ENCODE results near the gene ADAMTS7.
"Not testable (repeated sequence)": the region's sequence is repeated elsewhere in the genome, so short reads cannot be mapped to it uniquely, and the experiment has no call there.

DNA sequence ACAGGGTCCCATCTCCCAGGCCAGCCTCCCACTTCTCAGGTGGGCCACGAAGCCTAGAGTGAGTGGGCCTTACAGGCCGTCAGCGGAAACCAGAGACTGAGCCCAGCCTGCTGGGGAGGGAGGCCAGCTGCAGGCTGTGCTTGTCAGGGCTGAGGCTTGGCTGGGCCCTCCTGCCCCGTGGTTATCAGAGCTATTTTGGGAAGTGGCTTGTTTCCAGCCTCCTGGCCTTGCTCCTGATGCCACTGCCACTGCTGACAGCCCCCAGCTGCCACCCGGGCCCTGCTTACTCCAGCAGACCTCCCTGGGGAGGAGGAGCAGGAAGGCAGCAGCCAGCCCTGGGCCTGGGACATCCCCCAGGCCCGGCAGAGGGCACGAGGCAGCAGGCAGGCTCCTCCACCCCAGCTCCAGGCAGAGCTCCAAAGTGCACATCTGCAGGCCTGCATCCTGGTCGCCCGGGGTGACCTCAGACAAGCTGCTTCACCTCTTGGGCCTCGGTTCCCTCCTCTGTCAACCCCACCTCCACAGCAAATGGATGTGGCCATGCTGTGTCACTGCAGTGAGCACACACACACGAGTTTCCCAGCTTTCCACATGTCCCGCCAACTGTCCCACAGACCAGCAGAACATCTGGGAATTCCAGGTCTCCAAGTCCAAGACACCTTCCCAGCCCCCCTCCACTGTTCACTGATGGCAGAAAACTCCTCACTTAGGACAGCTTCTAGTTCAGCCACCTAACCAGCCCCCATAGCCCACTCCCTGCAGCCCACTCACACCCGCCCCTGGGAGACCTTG is 51.0 kb downstream of the ADAMTS7 start:
- TF ChIP-seq EZH2 (IDR thresholded peaks at IDR 0.05; ENCODE audit: low read length, missing control alignments), result not testable (repeated sequence)
- TF ChIP-seq, protein P1, sequence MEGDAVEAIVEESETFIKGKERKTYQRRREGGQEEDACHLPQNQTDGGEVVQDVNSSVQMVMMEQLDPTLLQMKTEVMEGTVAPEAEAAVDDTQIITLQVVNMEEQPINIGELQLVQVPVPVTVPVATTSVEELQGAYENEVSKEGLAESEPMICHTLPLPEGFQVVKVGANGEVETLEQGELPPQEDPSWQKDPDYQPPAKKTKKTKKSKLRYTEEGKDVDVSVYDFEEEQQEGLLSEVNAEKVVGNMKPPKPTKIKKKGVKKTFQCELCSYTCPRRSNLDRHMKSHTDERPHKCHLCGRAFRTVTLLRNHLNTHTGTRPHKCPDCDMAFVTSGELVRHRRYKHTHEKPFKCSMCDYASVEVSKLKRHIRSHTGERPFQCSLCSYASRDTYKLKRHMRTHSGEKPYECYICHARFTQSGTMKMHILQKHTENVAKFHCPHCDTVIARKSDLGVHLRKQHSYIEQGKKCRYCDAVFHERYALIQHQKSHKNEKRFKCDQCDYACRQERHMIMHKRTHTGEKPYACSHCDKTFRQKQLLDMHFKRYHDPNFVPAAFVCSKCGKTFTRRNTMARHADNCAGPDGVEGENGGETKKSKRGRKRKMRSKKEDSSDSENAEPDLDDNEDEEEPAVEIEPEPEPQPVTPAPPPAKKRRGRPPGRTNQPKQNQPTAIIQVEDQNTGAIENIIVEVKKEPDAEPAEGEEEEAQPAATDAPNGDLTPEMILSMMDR (conservative IDR thresholded peaks at IDR 0.05 in 1 of 2, IDR thresholded peaks at IDR 0.05 in 1 of 2; ENCODE audit: low read depth in 1 of 2, low read length in 2 of 2), result not testable (repeated sequence)

Measured in fibroblast of lung (primary cell).